Neural crest cell (in vitro differentiated cells): Measurements from ENCODE around the gene GNA12. TPM values are rescaled to one million over a fixed set of nuclear protein-coding genes. Genes with fewer than 3 reads are reported as not detected.

ENCODE experiments used
- DNase-seq: peaks from one replicate; pipeline ENCODE4 v3.0.0; 2021; ENCODE audit warnings: low read depth, mixed read lengths, low spot score
- H3K27ac Mint-ChIP-seq: one replicate; pipeline ENCODE4 v1.8.0; 2021; ENCODE audit warnings: mild to moderate bottlenecking, mixed read lengths; ENCODE audit not compliant: unreplicated experiment
- H3K27me3 Mint-ChIP-seq: 2 replicates; pipeline ENCODE4 v1.8.0; 2021; ENCODE audit warnings: low read depth, mild to moderate bottlenecking, mixed read lengths
- H3K36me3 Mint-ChIP-seq: 2 replicates; pipeline ENCODE4 v1.8.0; 2021; ENCODE audit warnings: low read depth, mild to moderate bottlenecking, mixed read lengths
- H3K4me1 Mint-ChIP-seq: 2 replicates; pipeline ENCODE4 v1.8.0; 2021; ENCODE audit warnings: mixed read lengths
- H3K4me3 Mint-ChIP-seq: one replicate; pipeline ENCODE4 v1.8.0; 2021; ENCODE audit warnings: mild to moderate bottlenecking, mixed read lengths
- H3K9me3 Mint-ChIP-seq: 2 replicates; pipeline ENCODE4 v1.8.0; 2021; ENCODE audit warnings: mixed read lengths
- total RNA-seq: library from RNA; stranded (reverse); gene quantifications from 2 replicates; pipeline ENCODE4 v1.2.1, GENCODE V29; 2021
- TF ChIP-seq, protein P1 (sequence below): fragments of 200-600 bp; sonication (generic); conservative IDR thresholded peaks from 2 replicates; pipeline ENCODE4 v1.5.0; 2021; ENCODE audit warnings: antibody characterized with exemption, mild to moderate bottlenecking

The GNA12 gene
- total RNA-seq, 1 donor from 2014 or later: 63.5 TPM

DNA sequence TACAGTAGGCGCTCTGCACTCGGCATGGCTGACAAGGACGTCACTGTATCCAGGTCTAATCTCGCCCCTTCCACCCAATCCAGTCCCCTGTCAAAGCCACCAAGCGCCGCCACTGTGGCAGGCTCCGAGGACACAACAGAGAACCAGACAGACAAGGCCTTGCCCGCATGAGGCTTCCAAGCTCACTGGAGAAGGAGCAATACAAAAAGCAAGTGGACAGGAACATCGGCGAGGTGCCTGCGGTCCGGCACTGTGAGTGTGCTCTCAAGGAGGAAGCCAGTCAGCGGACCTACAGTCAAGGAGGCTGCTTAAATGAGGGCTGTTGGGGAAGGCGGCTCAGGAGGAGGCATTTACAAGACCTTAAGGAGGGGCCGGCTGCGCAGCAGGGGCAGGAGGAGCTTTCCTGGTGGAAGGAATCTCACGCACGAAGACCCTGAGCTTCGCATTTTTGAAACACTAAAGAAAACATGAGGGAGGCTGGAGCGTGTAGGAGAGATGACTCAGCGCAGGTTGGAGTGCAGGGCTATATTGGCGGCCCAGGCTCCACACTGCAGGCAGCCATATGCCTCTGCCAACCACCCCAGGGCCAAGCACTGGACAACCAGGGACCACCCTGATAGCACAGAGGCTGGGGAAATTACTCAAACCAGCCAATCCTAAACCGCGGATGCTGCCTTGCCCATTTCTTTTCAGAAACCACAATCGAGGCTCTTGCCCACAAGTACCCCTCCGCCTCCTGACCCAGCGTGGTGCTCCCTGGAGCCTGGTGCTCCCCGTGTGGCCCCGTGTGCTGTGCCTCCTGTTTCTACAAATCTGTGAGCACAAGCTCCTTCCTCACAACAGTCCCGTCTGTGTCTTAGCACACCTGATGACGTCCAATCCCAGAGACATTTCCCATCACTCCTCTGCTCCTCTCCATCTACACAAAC, 28.9 kb downstream of the GNA12 start:
- peaks cover 38% of the 10 kb centered on the region for H3K4me1 Mint-ChIP-seq
- no peaks in the 10 kb centered on the region for H3K9me3 Mint-ChIP-seq
- no peak for DNase-seq

DNA sequence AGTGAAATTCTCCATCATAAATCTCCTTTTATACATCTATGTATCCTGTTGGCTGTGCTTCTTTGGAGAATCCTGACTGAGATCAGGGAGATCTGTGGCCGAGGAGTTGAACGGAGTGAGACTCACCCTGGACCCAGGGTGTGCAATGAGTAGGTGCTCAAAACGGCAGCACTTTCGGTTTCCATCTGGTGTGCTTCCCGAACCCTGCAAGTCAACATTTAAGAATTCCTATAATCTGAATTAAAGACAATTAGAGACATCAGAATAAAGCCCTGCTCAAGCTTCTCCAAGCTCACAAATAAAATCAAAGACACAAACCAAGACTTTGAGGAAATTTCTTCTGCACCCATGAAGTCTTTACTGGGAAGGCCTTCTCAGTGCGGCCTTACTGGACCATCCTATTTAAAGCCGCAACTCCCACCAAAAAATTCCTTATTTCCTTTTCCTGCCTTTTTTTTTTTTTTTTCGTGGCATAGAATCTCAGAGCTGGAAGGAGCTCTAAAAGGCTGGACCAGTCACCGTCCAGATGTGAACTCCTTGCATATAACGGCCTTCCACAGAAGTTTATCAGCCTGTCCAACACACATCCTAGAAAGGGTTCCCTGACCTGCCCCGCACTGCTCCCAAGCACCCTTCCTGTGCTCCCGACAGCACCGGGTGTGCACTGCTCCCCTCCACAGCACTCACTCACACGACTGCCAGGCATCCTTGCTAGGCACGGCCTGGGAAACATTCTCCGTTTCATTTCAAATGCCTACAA, 29.7 kb downstream of the GNA12 start:
- peaks cover 20% of the 10 kb centered on the region for H3K36me3 Mint-ChIP-seq

More for the DNA sequence above, 28.9 kb downstream of the GNA12 start:
- H3K4me3 Mint-ChIP-seq: no peak overlapping the region
- H3K27me3 Mint-ChIP-seq: no peaks in the 10 kb centered on the region
- peaks cover 17% of the 10 kb centered on the region for H3K36me3 Mint-ChIP-seq
- TF ChIP-seq, protein P1, sequence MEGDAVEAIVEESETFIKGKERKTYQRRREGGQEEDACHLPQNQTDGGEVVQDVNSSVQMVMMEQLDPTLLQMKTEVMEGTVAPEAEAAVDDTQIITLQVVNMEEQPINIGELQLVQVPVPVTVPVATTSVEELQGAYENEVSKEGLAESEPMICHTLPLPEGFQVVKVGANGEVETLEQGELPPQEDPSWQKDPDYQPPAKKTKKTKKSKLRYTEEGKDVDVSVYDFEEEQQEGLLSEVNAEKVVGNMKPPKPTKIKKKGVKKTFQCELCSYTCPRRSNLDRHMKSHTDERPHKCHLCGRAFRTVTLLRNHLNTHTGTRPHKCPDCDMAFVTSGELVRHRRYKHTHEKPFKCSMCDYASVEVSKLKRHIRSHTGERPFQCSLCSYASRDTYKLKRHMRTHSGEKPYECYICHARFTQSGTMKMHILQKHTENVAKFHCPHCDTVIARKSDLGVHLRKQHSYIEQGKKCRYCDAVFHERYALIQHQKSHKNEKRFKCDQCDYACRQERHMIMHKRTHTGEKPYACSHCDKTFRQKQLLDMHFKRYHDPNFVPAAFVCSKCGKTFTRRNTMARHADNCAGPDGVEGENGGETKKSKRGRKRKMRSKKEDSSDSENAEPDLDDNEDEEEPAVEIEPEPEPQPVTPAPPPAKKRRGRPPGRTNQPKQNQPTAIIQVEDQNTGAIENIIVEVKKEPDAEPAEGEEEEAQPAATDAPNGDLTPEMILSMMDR: no peak
- no peak overlapping the region for H3K27ac Mint-ChIP-seq

DNA sequence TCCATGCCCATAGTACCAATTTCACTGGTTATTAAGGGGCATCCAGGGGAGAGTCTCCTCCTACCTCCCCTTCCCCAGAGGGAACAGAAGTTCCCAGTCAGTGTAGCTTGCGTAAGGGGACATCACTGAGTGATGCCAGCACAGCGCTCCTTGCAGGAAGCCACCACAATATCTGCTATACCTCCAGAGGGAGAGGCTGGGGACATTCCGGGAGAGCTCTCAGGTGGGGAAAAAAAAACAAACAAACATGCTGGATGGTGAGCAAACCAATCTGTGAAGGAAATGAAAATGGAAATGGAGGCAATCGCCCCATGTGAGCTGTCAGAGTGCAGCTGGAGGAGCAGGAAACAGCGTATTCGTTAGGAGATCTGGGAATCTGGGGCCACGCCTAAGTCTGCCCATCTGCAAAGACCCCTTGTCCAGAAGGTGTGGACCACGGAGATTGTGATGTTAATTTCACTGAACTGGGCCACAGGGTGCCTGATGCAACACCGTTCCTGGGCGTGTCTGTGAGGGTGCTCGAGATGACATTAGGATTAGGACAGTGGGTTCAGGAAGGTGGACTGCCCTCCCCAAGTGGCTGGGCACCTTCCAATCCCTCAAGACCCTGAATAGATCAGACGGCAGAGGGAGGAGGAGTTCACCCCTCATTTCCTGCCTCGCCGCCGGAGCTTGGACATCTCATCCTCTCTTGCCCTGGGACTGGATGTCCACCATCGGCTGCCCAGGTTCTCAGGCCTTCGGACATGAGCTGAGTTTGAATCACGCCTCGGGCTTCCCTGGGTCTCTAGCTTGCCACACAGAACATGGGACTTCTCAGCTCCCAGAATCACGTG, 30.5 kb downstream of the GNA12 start:
- H3K36me3 Mint-ChIP-seq: peaks cover 20% of the 10 kb centered on the region
- H3K4me1 Mint-ChIP-seq: peaks cover 38% of the 10 kb centered on the region
- H3K9me3 Mint-ChIP-seq: no peaks in the 10 kb centered on the region
- H3K27ac Mint-ChIP-seq: no peak overlapping the region
- no peak for DNase-seq
- TF ChIP-seq, protein P1: no peak
- H3K27me3 Mint-ChIP-seq: no peaks in the 10 kb centered on the region
- H3K4me3 Mint-ChIP-seq: no peak overlapping the region

More for the DNA sequence above, 29.7 kb downstream of the GNA12 start:
- DNase-seq: no peak
- Mint-ChIP-seq H3K4me3 (no peak overlapping the region), H3K27me3 (no peaks in the 10 kb centered on the region), H3K9me3 (no peaks in the 10 kb centered on the region), H3K27ac (no peak overlapping the region), H3K4me1 (peaks cover 38% of the 10 kb centered on the region)
- TF ChIP-seq, protein P1: no peak

DNA sequence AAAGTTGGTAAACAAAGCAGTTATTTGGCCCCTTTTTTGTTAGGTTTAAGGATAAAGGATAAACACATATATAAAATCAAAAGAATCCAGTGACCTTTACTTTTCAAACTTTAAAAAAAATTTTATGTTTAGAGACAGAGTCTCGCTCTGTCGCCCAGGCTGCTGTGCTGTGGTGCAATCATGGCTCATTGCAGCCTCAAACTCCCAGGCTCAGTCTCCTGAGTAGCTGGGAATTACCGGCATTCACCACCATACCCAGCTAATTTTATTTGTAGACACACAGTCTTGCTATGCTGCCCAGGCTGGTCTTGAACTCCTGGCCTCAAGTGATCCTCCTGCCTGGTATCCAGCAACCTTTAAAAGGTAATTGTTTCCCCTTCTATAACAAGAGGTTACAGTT, 31.3 kb downstream of the GNA12 start:
- no peaks in the 10 kb centered on the region for H3K27me3 Mint-ChIP-seq
- peaks cover 20% of the 10 kb centered on the region for H3K36me3 Mint-ChIP-seq
- no peak overlapping the region for H3K27ac Mint-ChIP-seq
- DNase-seq: no peak
- TF ChIP-seq, protein P1: no peak
- peaks cover 43% of the 10 kb centered on the region for H3K4me1 Mint-ChIP-seq
- no peak overlapping the region for H3K4me3 Mint-ChIP-seq
- H3K9me3 Mint-ChIP-seq: no peaks in the 10 kb centered on the region

DNA sequence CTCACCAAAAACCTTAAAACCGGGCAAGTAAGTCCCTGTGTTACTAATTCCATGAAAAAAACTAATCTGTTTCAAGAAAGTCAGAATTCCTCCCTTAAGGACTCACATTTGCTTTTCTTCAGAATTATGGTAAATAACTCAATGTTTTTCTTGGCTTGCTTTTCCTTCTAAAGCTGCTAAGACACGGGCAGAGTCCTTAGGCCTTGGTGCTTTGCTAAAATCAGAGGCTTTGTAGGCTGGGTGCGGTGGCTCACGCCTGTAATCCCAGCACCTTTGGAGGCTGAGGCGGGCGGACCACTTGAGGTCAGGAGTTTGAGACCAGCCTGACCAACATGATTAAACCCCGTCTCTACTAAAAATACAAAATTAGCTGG, 32.0 kb downstream of the GNA12 start:
- Mint-ChIP-seq H3K27me3 (no peaks in the 10 kb centered on the region), H3K4me1 (peaks cover 49% of the 10 kb centered on the region), H3K36me3 (peaks cover 20% of the 10 kb centered on the region), H3K4me3 (no peak overlapping the region), H3K27ac (no peak overlapping the region), H3K9me3 (no peaks in the 10 kb centered on the region)
- no peak for DNase-seq
- TF ChIP-seq, protein P1: no peak
